Fibroblast of the aortic adventitia (primary cell): ENCODE measurements around the gene STEAP4. TPM values are rescaled to one million over a fixed set of nuclear protein-coding genes. Genes with fewer than 3 reads are reported as not detected.

ENCODE experiments used
- DNase-seq: peaks from one replicate; pipeline ENCODE4 v3.0.0-alpha.2; 2010; ENCODE audit warnings: low read depth
- H3K4me3 ChIP-seq: 2 replicates; pipeline ENCODE4 v1.5.1; 2011; ENCODE audit warnings: low read depth, mild to moderate bottlenecking, control low read depth, low read length, moderate library complexity
- total RNA-seq: library from RNA; depleted of rRNA; stranded (reverse); fragments of >200 nt; gene quantifications from 2 replicates; pipeline ENCODE4 v1.2.3, GENCODE V29; 2012; ENCODE audit warnings: low replicate concordance
- TF ChIP-seq, protein P1 (sequence below): IDR thresholded peaks from 2 replicates; pipeline ENCODE4 v1.5.1; 2011; ENCODE audit warnings: mild to moderate bottlenecking, low read length, control low read depth, inconsistent platforms; ENCODE audit not compliant: insufficient read depth

The STEAP4 gene
- total RNA-seq, 1 donor: 2.1 TPM

GRCh38 chr7:88229302-88229995 lies 77.2 kb downstream of the STEAP4 start:
- no peak for DNase-seq
- H3K4me3 ChIP-seq: no peak overlapping the region
- TF ChIP-seq, protein P1, sequence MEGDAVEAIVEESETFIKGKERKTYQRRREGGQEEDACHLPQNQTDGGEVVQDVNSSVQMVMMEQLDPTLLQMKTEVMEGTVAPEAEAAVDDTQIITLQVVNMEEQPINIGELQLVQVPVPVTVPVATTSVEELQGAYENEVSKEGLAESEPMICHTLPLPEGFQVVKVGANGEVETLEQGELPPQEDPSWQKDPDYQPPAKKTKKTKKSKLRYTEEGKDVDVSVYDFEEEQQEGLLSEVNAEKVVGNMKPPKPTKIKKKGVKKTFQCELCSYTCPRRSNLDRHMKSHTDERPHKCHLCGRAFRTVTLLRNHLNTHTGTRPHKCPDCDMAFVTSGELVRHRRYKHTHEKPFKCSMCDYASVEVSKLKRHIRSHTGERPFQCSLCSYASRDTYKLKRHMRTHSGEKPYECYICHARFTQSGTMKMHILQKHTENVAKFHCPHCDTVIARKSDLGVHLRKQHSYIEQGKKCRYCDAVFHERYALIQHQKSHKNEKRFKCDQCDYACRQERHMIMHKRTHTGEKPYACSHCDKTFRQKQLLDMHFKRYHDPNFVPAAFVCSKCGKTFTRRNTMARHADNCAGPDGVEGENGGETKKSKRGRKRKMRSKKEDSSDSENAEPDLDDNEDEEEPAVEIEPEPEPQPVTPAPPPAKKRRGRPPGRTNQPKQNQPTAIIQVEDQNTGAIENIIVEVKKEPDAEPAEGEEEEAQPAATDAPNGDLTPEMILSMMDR: no peak

- no peak overlapping the region for H3K4me3 ChIP-seq
- DNase-seq: peak; percentile 86
- TF ChIP-seq, protein P1: no peak
Measured at GRCh38 chr7:88226886-88227516, 79.7 kb downstream of the STEAP4 start.

GRCh38 chr7:88226201-88226600 lies 80.5 kb downstream of the STEAP4 start:
- H3K4me3 ChIP-seq: no peak overlapping the region
- TF ChIP-seq, protein P1: no peak
- DNase-seq: no peak

DNA sequence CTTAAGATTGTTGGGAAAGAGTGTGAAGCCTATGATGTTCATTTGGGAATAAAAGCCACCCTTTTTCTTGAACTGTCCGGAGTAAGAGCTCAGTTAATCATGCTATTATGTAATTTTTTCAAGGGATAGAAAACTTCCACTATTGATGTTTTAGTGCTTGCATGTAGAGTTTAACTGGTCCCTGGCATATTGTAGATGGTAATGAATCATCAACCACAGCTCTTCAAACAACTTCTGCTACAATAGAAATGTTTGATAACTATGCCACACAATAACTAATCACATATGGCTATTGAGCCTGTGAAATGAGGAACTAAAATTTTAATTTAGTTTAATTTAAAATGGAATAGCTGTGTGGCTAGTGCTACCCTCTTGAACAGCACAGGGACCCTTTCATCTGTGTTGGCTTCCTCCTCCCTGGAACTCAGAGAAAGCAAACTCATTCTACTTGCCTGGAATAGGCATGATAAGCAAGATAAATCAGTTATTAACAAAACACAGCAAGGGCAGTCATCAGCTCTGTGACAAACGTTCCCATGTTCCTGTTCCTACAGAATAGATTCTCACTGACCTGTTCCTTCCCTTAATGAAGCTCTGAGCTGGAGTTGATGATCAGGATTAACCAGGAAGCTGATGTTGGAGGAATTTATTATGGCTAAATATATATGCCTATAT lies 82.0 kb downstream of the STEAP4 start:
- peak; percentile 75 for DNase-seq
- TF ChIP-seq, protein P1: no peak
- H3K4me3 ChIP-seq: no peak overlapping the region

GRCh38 chr7:88223265-88223664 lies 83.4 kb downstream of the STEAP4 start:
- no peak for DNase-seq
- TF ChIP-seq, protein P1: no peak
- no peak overlapping the region for H3K4me3 ChIP-seq

Other genes starting within 250 kb of the STEAP4 start
- 21.7 and 135 TPM in 2 replicates for gene SRI, start 86.9 kb downstream of the STEAP4 start, total RNA-seq